ENCODE data around the gene SFSWAP.

- TF ChIP-seq, protein P1, sequence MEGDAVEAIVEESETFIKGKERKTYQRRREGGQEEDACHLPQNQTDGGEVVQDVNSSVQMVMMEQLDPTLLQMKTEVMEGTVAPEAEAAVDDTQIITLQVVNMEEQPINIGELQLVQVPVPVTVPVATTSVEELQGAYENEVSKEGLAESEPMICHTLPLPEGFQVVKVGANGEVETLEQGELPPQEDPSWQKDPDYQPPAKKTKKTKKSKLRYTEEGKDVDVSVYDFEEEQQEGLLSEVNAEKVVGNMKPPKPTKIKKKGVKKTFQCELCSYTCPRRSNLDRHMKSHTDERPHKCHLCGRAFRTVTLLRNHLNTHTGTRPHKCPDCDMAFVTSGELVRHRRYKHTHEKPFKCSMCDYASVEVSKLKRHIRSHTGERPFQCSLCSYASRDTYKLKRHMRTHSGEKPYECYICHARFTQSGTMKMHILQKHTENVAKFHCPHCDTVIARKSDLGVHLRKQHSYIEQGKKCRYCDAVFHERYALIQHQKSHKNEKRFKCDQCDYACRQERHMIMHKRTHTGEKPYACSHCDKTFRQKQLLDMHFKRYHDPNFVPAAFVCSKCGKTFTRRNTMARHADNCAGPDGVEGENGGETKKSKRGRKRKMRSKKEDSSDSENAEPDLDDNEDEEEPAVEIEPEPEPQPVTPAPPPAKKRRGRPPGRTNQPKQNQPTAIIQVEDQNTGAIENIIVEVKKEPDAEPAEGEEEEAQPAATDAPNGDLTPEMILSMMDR (IDR thresholded peaks at IDR 0.05 in 8 of 11, conservative IDR thresholded peaks at IDR 0.05 in 3 of 11): no peak
- no peak for TF ChIP-seq POLR2A (IDR thresholded peaks at IDR 0.05)
Measured at GRCh38 chr12:131704509-131704908, 6.4 kb upstream of the SFSWAP start.

Data from spleen (tissue), 7 donors.